GM13976 (cell line): ENCODE data around the gene KMO.

Experiments used
- DNase-seq: peaks from one replicate; pipeline ENCODE4 v3.0.0; 2012; ENCODE audit warnings: low spot score
- in situ Hi-C: fragments of 300-500 bp; cut with MboI; formaldehyde crosslinking; loops from one replicate; pipeline ENCODE4 v1.12.0; 2022; ENCODE audit warnings: low sequenced_read_pairs, mixed read lengths, inconsistent platforms; ENCODE audit not compliant: unreplicated experiment
- TF ChIP-seq, protein P1 (sequence below): IDR thresholded peaks from 2 replicates; pipeline ENCODE4 v1.5.1; 2012; ENCODE audit warnings: borderline replicate concordance, mild to moderate bottlenecking; ENCODE audit not compliant: insufficient read depth; ENCODE audit errors: extremely low read depth, missing control alignments, control extremely low read depth

The KMO gene

DNA sequence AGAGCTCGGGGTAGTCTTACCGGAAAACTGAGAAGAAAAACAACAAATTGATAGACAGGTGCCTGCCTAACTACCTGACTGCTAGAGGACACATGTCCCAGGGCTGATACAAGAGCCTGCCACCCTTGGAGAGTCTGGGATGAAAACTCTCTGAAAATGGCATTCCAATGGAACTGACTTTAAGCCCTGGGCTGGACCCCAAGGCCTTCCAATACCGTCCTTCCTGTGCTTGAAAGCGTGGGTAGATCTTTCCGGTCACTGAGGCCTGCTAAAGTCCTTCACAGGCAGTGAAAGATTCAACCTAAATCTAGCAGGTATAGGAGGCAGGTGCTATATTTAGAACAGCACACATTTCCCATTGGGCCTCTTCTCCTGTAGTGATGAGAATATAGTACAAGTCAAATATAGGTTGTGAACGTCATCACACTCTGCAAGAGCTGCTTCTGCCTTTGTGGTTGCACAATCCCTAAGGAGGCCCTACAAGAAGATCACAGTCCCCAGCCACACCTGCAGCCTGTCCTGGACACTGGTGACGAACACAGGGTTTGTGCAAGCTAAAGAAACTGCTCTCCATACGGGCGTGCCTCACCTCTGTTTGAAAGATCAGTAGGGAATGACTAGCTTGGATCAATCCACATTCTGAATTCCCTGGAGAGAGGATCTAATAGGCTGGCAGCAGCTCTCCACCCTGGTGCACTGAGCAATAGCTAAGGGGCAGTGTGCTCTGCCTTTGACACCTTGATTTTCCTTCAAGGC, 108.9 kb downstream of the KMO start:
- TF ChIP-seq, protein P1, sequence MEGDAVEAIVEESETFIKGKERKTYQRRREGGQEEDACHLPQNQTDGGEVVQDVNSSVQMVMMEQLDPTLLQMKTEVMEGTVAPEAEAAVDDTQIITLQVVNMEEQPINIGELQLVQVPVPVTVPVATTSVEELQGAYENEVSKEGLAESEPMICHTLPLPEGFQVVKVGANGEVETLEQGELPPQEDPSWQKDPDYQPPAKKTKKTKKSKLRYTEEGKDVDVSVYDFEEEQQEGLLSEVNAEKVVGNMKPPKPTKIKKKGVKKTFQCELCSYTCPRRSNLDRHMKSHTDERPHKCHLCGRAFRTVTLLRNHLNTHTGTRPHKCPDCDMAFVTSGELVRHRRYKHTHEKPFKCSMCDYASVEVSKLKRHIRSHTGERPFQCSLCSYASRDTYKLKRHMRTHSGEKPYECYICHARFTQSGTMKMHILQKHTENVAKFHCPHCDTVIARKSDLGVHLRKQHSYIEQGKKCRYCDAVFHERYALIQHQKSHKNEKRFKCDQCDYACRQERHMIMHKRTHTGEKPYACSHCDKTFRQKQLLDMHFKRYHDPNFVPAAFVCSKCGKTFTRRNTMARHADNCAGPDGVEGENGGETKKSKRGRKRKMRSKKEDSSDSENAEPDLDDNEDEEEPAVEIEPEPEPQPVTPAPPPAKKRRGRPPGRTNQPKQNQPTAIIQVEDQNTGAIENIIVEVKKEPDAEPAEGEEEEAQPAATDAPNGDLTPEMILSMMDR: no peak
- no peak for DNase-seq
- in situ Hi-C loops: no loop called here

DNA sequence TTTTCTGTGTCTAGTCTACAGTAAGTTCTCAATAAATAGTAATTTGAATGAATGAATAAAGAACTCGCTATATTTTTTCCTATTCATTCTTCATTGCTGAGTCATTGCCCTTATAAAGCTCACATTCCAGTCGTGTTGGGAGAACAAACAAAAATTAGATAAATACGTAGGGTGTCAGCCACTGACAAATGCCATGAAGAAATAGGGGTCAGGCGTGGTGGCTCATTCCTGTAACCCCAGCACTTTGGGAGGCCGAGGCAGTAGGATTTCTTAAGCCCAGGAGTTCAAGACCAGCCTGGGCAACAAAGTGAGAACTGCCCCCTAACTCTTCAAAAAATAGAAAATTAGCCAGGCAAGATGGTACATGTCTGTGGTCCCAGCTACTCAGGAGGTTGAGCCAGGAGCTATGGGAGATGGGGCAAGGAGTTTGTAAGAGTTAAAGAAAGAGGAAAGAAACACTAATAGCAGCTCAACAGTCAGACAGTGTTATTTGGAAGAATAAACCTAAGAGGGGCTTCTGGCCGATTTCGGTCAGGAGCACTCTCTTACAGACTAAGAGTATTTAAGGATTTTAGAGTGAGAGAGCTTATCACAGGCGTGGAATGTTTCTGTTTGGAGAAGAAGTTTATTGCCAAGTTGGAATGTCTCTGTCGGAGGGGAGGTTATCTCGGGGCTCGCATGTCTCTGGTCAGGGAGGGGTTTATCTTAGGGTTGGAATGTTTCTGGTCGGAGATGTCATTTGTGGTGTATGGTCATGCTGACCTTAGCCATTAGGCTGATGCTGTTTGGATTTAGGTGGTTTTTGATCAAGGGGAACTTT, 109.8 kb downstream of the KMO start:
- TF ChIP-seq, protein P1: no peak
- in situ Hi-C loops: no loop called here
- no peak for DNase-seq

DNA sequence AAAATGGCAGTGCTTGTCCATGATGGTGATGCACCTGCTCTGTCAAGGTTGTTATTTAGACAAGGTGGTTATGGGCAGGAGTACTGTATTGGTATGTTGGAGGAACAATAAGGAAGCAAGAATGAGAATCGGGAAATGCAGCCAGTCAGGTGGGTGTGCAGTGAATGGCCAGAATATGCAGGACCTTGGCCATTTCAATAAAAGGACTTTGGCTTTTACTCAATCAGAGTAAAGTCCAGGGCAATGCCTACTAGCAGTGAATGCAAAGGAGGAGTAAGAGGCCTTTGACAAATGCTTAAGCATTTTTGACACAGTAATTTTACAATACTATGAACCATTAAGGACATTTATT, 110.4 kb downstream of the KMO start:
- in situ Hi-C loops: no loop called here
- DNase-seq: no peak
- TF ChIP-seq, protein P1: no peak

DNA sequence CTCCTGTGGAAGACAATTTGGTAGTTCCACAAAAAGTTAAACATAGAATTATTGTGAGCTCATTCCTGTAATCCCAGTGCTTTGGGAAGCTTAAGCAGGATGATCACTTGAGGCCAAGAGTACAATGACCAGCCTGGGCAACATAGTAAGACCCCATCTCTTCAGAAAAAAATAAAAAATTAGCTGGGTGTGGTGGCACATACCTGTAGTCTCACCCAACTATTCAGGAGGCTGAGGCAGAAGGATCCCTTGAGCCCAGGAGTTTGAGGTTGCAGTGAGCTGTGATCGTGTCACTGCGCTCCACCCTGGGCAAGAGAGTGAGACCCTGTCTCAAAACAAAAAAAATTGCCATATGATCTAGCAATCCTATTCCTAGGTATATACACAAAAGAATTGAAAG, 112.1 kb downstream of the KMO start:
- in situ Hi-C loops: no loop called here
- TF ChIP-seq, protein P1: no peak
- no peak for DNase-seq

DNA sequence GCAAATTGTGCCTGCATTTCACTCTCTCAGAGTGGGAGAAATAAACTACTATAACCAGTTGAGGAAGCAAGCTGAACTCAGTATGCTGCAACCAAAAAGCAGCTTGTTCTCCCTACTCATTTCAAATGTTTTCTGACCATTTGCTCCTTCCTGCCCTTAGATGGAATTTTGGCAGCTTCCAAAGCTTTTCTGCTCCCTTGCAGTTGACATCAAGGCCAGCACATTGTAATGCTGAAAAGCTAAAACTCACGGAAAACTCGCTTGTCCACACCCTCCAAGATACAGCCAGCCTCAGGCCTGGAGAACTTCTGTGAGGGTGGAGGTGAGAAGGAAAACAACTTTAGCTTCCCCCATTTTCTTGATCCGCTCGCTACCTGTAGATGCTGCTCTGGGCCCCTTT, 113.0 kb downstream of the KMO start:
- in situ Hi-C loops: no loop called here
- TF ChIP-seq, protein P1: no peak
- no peak for DNase-seq
